ENCODE measurements around the gene KDM5B.

The KDM5B gene

DNA sequence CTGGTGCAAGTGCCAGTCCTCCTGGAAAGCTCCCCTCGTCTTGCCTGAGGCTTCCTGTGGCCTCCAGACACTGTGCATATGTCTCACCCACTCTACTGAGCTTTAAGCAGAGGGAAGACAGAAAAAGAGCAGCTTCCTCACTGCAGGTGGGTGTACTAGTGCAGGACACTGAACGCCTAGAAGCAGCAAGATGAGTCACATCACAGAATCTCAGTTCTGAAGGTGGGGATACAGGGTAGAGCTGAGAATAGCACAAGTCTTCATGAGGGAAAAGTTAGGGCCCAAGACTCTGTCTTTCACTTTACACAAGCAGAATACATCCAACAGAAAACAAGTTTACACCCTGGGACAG, 39.9 kb upstream of the KDM5B start:
- DNase-seq (ENCODE audit: low read depth) = no peak
- H3K4me3 ChIP-seq (ENCODE audit: control insufficient read depth, low read depth, low read length) = no peak overlapping the region
- TF ChIP-seq, protein P1, sequence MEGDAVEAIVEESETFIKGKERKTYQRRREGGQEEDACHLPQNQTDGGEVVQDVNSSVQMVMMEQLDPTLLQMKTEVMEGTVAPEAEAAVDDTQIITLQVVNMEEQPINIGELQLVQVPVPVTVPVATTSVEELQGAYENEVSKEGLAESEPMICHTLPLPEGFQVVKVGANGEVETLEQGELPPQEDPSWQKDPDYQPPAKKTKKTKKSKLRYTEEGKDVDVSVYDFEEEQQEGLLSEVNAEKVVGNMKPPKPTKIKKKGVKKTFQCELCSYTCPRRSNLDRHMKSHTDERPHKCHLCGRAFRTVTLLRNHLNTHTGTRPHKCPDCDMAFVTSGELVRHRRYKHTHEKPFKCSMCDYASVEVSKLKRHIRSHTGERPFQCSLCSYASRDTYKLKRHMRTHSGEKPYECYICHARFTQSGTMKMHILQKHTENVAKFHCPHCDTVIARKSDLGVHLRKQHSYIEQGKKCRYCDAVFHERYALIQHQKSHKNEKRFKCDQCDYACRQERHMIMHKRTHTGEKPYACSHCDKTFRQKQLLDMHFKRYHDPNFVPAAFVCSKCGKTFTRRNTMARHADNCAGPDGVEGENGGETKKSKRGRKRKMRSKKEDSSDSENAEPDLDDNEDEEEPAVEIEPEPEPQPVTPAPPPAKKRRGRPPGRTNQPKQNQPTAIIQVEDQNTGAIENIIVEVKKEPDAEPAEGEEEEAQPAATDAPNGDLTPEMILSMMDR (conservative IDR thresholded peaks at IDR 0.05; ENCODE audit: control insufficient read depth, insufficient read depth, low read depth, low read length) = no peak

DNA sequence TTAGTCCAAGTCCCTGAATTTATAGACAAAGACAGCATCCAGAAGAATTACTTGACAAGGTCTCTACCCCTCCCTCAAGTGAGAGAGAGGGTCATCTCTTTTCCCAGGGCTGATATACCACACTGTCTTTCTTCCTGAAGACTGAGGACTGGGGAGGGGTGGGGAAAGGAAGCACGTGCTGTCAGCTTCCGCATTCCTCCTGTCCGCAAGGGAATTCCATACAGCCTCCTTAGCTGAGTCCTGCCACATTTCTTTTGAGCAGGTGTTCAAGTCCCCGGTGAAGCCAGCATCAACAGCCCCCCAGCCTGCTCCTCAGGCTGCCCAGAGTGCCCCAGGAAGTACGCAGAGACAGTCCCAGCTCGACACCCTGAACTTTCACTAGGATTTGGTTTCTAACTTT, 36.7 kb upstream of the KDM5B start:
- TF ChIP-seq, protein P1 (conservative IDR thresholded peaks at IDR 0.05; ENCODE audit: control insufficient read depth, insufficient read depth, low read depth, low read length) = no peak
- H3K4me3 ChIP-seq (ENCODE audit: control insufficient read depth, low read depth, low read length) = no peak overlapping the region
- DNase-seq (ENCODE audit: low read depth) = no peak

DNA sequence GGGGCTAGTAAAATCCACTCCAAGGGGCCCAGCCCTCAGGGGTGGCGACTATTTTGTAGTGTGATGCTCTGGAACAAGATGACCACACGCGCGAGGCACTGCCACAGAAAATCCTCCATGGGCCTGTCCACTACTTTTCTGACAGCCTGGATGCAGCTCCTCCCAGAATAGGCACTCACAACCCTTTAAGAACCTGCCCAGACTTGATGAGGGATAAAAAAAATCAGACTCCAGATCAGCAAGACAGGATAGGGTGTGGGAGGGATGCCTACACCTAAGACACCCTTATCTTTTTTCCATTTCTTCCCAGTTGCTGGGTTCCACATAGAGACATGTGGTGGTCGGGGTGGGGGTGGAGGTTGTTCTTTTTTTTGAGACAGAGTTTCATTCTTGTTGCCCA, 36.0 kb upstream of the KDM5B start:
- H3K4me3 ChIP-seq (ENCODE audit: control insufficient read depth, low read depth, low read length) = no peak overlapping the region
- DNase-seq (ENCODE audit: low read depth) = no peak
- TF ChIP-seq, protein P1 (conservative IDR thresholded peaks at IDR 0.05; ENCODE audit: control insufficient read depth, insufficient read depth, low read depth, low read length) = no peak

DNA sequence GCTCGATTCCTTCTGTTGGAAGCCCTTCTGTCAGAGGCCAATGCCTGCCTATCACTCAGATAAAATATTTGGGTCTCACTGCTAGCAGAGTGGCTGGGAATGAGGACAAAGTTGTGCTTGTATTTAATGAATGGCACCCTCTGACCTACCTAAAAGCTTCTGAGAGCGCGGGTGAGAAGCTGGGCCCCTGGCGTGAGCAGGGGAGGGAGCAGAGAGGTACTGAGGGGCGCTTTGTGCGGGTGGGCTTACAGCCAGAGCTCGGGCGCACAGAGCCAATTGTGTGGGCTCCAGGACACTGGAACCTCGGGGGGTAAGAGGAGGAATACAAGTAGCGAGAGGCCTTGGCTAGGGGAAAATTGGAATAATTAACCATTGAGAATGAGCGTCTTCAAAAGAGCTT, 34.9 kb upstream of the KDM5B start:
- DNase-seq (ENCODE audit: low read depth) = no peak
- TF ChIP-seq, protein P1 (conservative IDR thresholded peaks at IDR 0.05; ENCODE audit: control insufficient read depth, insufficient read depth, low read depth, low read length) = no peak
- H3K4me3 ChIP-seq (ENCODE audit: control insufficient read depth, low read depth, low read length) = no peak overlapping the region

DNA sequence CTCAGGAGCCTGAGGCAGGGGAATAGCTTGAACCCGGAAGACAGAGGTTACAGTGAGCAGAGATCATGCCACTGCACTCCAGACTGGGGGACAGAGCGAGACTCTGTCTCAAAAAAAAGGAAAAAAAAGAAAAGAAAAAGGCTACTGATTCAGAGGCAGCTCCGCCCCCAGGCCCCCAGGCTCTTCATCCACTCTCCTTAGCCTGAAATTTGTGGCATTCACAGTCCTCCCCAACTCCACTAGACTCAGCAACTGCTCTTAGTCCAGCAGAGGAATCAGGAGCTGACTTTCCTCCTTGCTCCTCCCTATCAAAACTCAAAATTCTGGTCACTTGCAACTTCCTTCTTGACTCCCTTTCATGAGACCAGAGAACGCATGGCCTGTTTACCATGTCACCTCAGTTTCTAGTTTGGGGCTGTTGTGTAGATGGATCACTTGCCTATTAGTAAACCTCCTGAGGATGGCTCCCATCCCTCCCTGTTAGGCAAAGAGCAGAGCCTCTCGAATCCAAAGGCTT, 29.6 kb upstream of the KDM5B start:
- TF ChIP-seq, protein P1 (conservative IDR thresholded peaks at IDR 0.05; ENCODE audit: control insufficient read depth, insufficient read depth, low read depth, low read length) = no peak
- no peak for DNase-seq (ENCODE audit: low read depth)
- H3K4me3 ChIP-seq (ENCODE audit: control insufficient read depth, low read depth, low read length) = no peak overlapping the region

DNA sequence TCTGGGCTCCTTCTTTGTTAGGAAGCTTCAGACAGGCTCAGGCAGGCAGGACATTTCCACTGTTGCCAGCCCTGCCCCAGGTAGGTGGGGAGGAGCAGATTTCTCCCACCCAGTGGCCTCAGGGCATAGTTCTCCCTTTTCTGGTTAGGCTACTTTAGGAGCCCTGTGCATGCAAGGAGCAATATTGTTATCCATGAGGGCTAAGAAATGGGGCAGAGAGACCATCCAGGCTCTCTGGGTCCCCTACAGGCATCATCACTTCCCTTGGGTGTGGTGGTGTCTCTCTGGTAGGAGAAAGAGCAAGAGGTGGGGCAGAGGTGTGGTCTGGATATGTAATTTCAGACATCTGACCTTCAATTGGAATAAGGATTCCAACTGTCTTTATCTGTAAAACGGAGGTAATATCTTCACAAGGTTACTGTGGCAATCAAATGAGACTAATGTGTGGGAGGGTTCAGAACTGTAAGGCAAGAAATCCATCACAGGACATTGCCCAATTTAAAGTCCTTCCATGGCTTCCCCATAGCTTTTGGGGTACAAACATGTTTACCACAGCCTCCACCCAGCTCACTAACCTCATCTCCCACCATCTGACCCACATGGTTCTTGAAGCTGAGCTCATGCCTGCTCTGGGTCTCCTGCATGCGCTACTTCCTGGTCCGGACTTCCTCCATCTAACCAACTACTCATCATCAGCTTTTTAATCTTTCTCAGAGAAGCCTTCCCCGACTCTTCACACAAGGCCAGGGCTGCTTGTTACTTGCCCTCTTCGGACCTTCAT, 28.6 kb upstream of the KDM5B start:
- no peak for DNase-seq (ENCODE audit: low read depth)
- TF ChIP-seq, protein P1 (conservative IDR thresholded peaks at IDR 0.05; ENCODE audit: control insufficient read depth, insufficient read depth, low read depth, low read length) = no peak
- H3K4me3 ChIP-seq (ENCODE audit: control insufficient read depth, low read depth, low read length) = no peak overlapping the region
